Measurements from ENCODE around the gene LYPD8.

GRCh38 chr1:248759644-248760043 lies 4.1 kb upstream of the LYPD8 start:
- TF ChIP-seq POLR2AphosphoS5 (IDR thresholded peaks at IDR 0.05) (no peak), CTCF (IDR thresholded peaks at IDR 0.05) (no peak), POLR2A (IDR thresholded peaks at IDR 0.05; ENCODE audit: low read depth) (no peak), EP300 (IDR thresholded peaks at IDR 0.05) (no peak)
